H1 (cell line): ENCODE measurements around the gene PRKCH. TPM values are rescaled to one million over a fixed set of nuclear protein-coding genes. Genes with fewer than 3 reads are reported as not detected.
A peak's percentile ranks its signal among the peaks of the same experiment; 100 is the strongest.

Source experiments
- CTCF ChIA-PET: fragments of 300-600 bp; sonication (Branson Sonifier 250); formaldehyde crosslinking; loops from one replicate; lab custom pipeline; 2021; ENCODE audit not compliant: partially characterized antibody; lab: Charles Lee
- POLR2A ChIA-PET: fragments of 300-600 bp; sonication (Branson Sonifier 250); formaldehyde crosslinking; loops from one replicate; lab custom pipeline; 2021; ENCODE audit warnings: inconsistent platforms; ENCODE audit not compliant: partially characterized antibody; lab: Charles Lee
- DNase-seq, 2 experiments: peaks; one replicate each; pipeline versions ENCODE4 v3.0.0 to v3.0.0-alpha.2; 2010 to 2022; ENCODE audit warnings: low spot score in 2 of 2, low read depth in 1 of 2, mixed read lengths in 1 of 2
- FAIRE-seq: peaks from 2 replicates; lab custom pipeline; 2011; peaks lifted over from hg19 to GRCh38; lab: Jason Lieb, UNC
- H2AFZ ChIP-seq: 2 replicates; pipeline ENCODE4 v1.8.1; 2012; ENCODE audit warnings: low read length, inconsistent platforms
- H2AK5ac ChIP-seq: 2 replicates; pipeline ENCODE4 v1.6.1; 2013; ENCODE audit warnings: low read depth, low read length
- H2BK120ac ChIP-seq: replicated peaks from 2 replicates; pipeline ENCODE3; 2013; ENCODE audit warnings: low read depth, low read length, inconsistent platforms
- H2BK12ac ChIP-seq: 2 replicates; pipeline ENCODE4 v1.6.1; 2013; ENCODE audit warnings: low read depth, low read length
- H2BK15ac ChIP-seq: 2 replicates; pipeline ENCODE4 v1.6.1; 2013; ENCODE audit warnings: low read length
- H2BK20ac ChIP-seq: 2 replicates; pipeline ENCODE4 v1.6.1; 2013; ENCODE audit warnings: low read length
- H2BK5ac ChIP-seq: 2 replicates; pipeline ENCODE4 v1.6.1; 2013; ENCODE audit warnings: low read depth, low read length
- H3K14ac ChIP-seq: 2 replicates; pipeline ENCODE4 v1.6.1; 2013; ENCODE audit warnings: inconsistent platforms; ENCODE audit not compliant: insufficient read length
- H3K18ac ChIP-seq: 2 replicates; pipeline ENCODE4 v1.6.1; 2013; ENCODE audit warnings: low read length; ENCODE audit errors: extremely low read depth
- H3K23ac ChIP-seq: 2 replicates; pipeline ENCODE4 v1.6.1; 2013; ENCODE audit warnings: inconsistent platforms; ENCODE audit not compliant: insufficient read length
- H3K23me2 ChIP-seq: 2 replicates; pipeline ENCODE4 v1.6.1; 2013; ENCODE audit warnings: low read depth, low read length
- H3K27ac ChIP-seq: 2 replicates; pipeline ENCODE4 v1.6.1; 2011; ENCODE audit warnings: low read depth, low read length, inconsistent platforms
- H3K27me3 ChIP-seq, 4 experiments: replicated peaks in 1 of 4; 1 replicate in 1 of 4; 2 replicates in 3 of 4; pipeline versions ENCODE4 v1.6.1 to v1.8.1; 2011 to 2013; ENCODE audit warnings: low read length in 3 of 4, mild to moderate bottlenecking in 3 of 4, inconsistent platforms in 2 of 4, mixed read lengths in 2 of 4, moderate library complexity in 1 of 4; ENCODE audit not compliant: control insufficient read depth in 3 of 4, insufficient read depth in 3 of 4; ENCODE audit errors: extremely low read depth in 1 of 4
- H3K36me3 ChIP-seq, 4 experiments: 2 replicates each; pipeline versions ENCODE4 v1.6.1 to v1.8.1; 2011 to 2013; ENCODE audit warnings: mild to moderate bottlenecking in 4 of 4, low read length in 3 of 4, moderate library complexity in 2 of 4, control low read depth in 1 of 4, inconsistent platforms in 1 of 4; ENCODE audit not compliant: insufficient read depth in 4 of 4, control insufficient read depth in 2 of 4
- H3K4ac ChIP-seq: replicated peaks from 2 replicates; pipeline ENCODE3; 2013; ENCODE audit warnings: low read length, low read depth, mixed read lengths, inconsistent platforms; ENCODE audit not compliant: insufficient read length
- H3K4me1 ChIP-seq, 4 experiments: replicated peaks in 1 of 4; 1 replicate in 1 of 4; 2 replicates in 3 of 4; pipeline versions ENCODE4 v1.6.1 to v1.8.1; 2011 to 2013; ENCODE audit warnings: low read length in 3 of 4, inconsistent platforms in 2 of 4, mixed read lengths in 1 of 4; ENCODE audit not compliant: insufficient read depth in 4 of 4, control insufficient read depth in 3 of 4
- H3K4me2 ChIP-seq, 2 experiments: 2 replicates each; pipeline versions ENCODE4 v1.6.1 to v1.8.1; 2011 to 2013; ENCODE audit warnings: low read depth in 2 of 2, low read length in 2 of 2, control low read depth in 1 of 2, inconsistent platforms in 1 of 2, mild to moderate bottlenecking in 1 of 2; ENCODE audit not compliant: insufficient read depth in 1 of 2
- H3K4me3 ChIP-seq, 4 experiments: fragments of 200-600, 300-600 bp in 1 of 4; sonication (generic), shearing (Covaris generic), sonication (Bioruptor Twin) in 1 of 4; 2 replicates each; pipeline versions ENCODE4 v1.5.1 to v1.8.1; 2011 to 2016; ENCODE audit warnings: low read length in 4 of 4, low read depth in 3 of 4, control low read depth in 2 of 4, inconsistent platforms in 2 of 4, mild to moderate bottlenecking in 2 of 4, mixed read lengths in 1 of 4, moderate library complexity in 1 of 4; ENCODE audit not compliant: insufficient read depth in 2 of 4; ENCODE audit errors: extremely low read depth in 1 of 4
- H3K56ac ChIP-seq: replicated peaks from 2 replicates; pipeline ENCODE3; 2013; ENCODE audit warnings: low read depth, mild to moderate bottlenecking, mixed read lengths, low read length, inconsistent platforms; ENCODE audit not compliant: insufficient read length
- H3K79me1 ChIP-seq: 2 replicates; pipeline ENCODE4 v1.6.1; 2013; ENCODE audit warnings: low read depth, low read length, control low read depth
- H3K79me2 ChIP-seq, 2 experiments: 2 replicates each; pipeline versions ENCODE4 v1.6.1 to v1.8.1; 2012 to 2013; ENCODE audit warnings: low read length in 2 of 2, mild to moderate bottlenecking in 2 of 2, inconsistent platforms in 1 of 2; ENCODE audit not compliant: insufficient read depth in 2 of 2, control insufficient read depth in 1 of 2
- H3K9ac ChIP-seq, 4 experiments: replicated peaks in 1 of 4; 1 replicate in 1 of 4; 2 replicates in 3 of 4; pipeline versions ENCODE4 v1.6.1 to v1.8.1; 2011 to 2013; ENCODE audit warnings: low read depth in 3 of 4, low read length in 3 of 4, control low read depth in 2 of 4, mild to moderate bottlenecking in 2 of 4, moderate library complexity in 2 of 4, inconsistent platforms in 1 of 4; ENCODE audit errors: extremely low read depth in 1 of 4
- H3K9me3 ChIP-seq, 2 experiments: 2 replicates each; pipeline versions ENCODE4 v1.6.1 to v1.8.1; 2012 to 2013; ENCODE audit warnings: mild to moderate bottlenecking in 2 of 2, moderate library complexity in 2 of 2, control low read depth in 1 of 2, inconsistent platforms in 1 of 2, low read depth in 1 of 2, low read length in 1 of 2, mixed read lengths in 1 of 2; ENCODE audit not compliant: insufficient read depth in 2 of 2
- H4K20me1 ChIP-seq, 2 experiments: replicated peaks in 1 of 2; 2 replicates each; pipeline versions ENCODE3 to v1.8.1; 2011 to 2013; ENCODE audit warnings: inconsistent platforms in 2 of 2, low read length in 2 of 2, mild to moderate bottlenecking in 1 of 2; ENCODE audit not compliant: insufficient read depth in 2 of 2, control insufficient read depth in 1 of 2
- H4K5ac ChIP-seq: 2 replicates; pipeline ENCODE4 v1.6.1; 2013; ENCODE audit warnings: low read length, low read depth, mixed read lengths, inconsistent platforms; ENCODE audit not compliant: insufficient read length
- H4K8ac ChIP-seq: 2 replicates; pipeline ENCODE4 v1.8.0; 2013; ENCODE audit warnings: mild to moderate bottlenecking, moderate library complexity, low read length, inconsistent platforms; ENCODE audit not compliant: insufficient read depth; ENCODE audit errors: extremely low read depth
- H4K91ac ChIP-seq: replicated peaks from 2 replicates; pipeline ENCODE3; 2013; ENCODE audit warnings: low read length, mixed read lengths, inconsistent platforms; ENCODE audit not compliant: insufficient read length
- ASH2L ChIP-seq: fragments of 200-600, 300-600 bp; sonication (generic); IDR thresholded peaks from one replicate; pipeline ENCODE4 v1.7.1; 2017; ENCODE audit warnings: low read length
- BCL11A ChIP-seq, 2 experiments: IDR thresholded peaks; one replicate each; pipeline ENCODE4 v1.6.1; 2011; ENCODE audit warnings: low read depth in 2 of 2, low read length in 2 of 2, mild to moderate bottlenecking in 2 of 2
- CHD1 ChIP-seq: IDR thresholded peaks from 2 replicates; pipeline ENCODE4 v1.6.1; 2012; ENCODE audit warnings: low read depth, low read length, improper control_type of control experiment
- CREB1 ChIP-seq: IDR thresholded peaks from 2 replicates; pipeline ENCODE4 v1.6.1; 2012; ENCODE audit warnings: inconsistent platforms
- EZH2 ChIP-seq: fragments of 200-600 bp; sonication (generic); IDR thresholded peaks from 2 replicates; pipeline ENCODE4 v1.7.1; 2012; ENCODE audit warnings: low read depth, mild to moderate bottlenecking, moderate library complexity, low read length, inconsistent platforms; ENCODE audit not compliant: severe bottlenecking
- KDM1A ChIP-seq: fragments of 200-600, 300-600 bp; sonication (generic); IDR thresholded peaks from 2 replicates; pipeline ENCODE4 v1.7.1; 2016; ENCODE audit warnings: mild to moderate bottlenecking, low read length, borderline replicate concordance
- RNF2 ChIP-seq: fragments of 200-900, 300-1000 bp; sonication (generic); IDR thresholded peaks from 2 replicates; pipeline ENCODE4 v1.7.1; 2016; ENCODE audit warnings: borderline replicate concordance, low read depth, mild to moderate bottlenecking, antibody characterized with exemption, low read length; ENCODE audit not compliant: poor library complexity, severe bottlenecking; ENCODE audit errors: missing control alignments
- SIN3A ChIP-seq, 2 experiments: IDR thresholded peaks in 1 of 2; conservative IDR thresholded peaks in 1 of 2; 2 replicates each; pipeline ENCODE4 v1.6.1; 2011 to 2012; ENCODE audit warnings: low read length in 2 of 2, improper control_type of control experiment in 1 of 2, low read depth in 1 of 2, mild to moderate bottlenecking in 1 of 2
- WGBS, 2 experiments: shearing (Covaris generic) in 1 of 2; methylation state at CpG; one replicate each; pipeline versions ENCODE4 v1.1.6 to v1.1.7; 2013 to 2015; ENCODE audit warnings: low lambda C conversion rate in 2 of 2, mixed read lengths in 2 of 2, inconsistent platforms in 1 of 2, low coverage in 1 of 2, missing lambda C conversion rate in 1 of 2; ENCODE audit not compliant: insufficient replicate concordance in 2 of 2, insufficient coverage in 1 of 2, insufficient read length in 1 of 2; ENCODE audit errors: extremely low coverage in 1 of 2, missing lambda C conversion rate in 1 of 2; 5-methylcytosine and 5-hydroxymethylcytosine counted together
- polyA plus RNA-seq, 7 experiments: library from polyadenylated mRNA; depleted of rRNA in 3 of 7; stranded (reverse) in 5 of 7; unstranded in 2 of 7; fragments of >200 nt in 5 of 7; fragments of 200-250 nt in 2 of 7; gene quantifications; 1 replicate in 5 of 7; 2 replicates in 1 of 7; 4 replicates in 1 of 7; pipeline versions ENCODE4 v1.2.1 to v1.2.3, GENCODE V29; 2011 to 2013; ENCODE audit warnings: missing spikeins in 2 of 7, mixed read lengths in 2 of 7
- total RNA-seq: library from RNA; stranded (reverse); fragmentation: NEBNext Ultra II Directional; extraction: Animal tissue kit (Norgen Biotek cat#: 25700); gene quantifications from 2 replicates; pipeline ENCODE4 v1.2.1, GENCODE V29; 2021
- TF ChIP-seq, protein P1 (sequence below): IDR thresholded peaks from 2 replicates; pipeline ENCODE4 v1.6.1; 2011; ENCODE audit warnings: low read depth, mild to moderate bottlenecking, low read length; ENCODE audit not compliant: insufficient read depth

PRKCH gene
- total and polyA plus RNA-seq, 2 of the 8 experiments (the other 6 are each of a cell fraction or from before 2014, with no cell fraction given): 6.4 to 7.0 TPM

DNA sequence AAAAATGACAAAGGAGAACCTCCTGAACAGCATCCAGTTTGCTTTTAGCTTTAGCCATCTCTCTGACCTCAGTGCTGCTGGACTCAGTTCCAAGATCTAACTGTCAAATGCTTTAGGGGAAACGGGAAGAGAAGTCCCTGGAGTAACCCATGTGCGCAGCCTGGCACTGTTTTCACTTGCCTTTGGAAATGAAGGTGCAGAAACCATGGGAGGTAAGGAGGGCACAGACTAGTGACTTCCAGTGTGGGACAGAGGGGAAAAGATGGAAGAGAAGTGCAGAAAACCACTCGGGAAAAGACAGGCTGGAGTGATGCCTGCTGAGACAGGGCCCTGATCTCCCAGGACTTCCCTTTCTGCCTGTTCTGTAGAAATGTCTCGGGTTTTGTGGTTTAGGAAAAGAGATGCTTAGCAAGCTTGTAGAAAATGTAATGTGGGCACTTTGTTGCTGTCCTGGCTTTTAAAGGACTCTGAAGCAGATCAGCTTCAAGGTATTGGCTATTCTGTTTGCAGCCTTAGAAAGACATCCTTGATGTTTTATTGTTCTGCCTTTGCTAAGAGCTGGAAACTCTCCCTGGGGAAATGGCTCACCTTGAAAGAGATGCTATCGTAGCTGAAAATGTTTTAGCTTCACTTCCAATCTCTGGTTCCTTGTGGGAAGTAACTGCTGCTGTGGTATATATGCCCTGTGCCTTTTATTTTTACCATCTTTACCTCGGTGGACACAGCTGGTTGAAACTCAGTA, 249.3 kb downstream of the PRKCH start:
- H3K14ac ChIP-seq: no peak overlapping the region
- H3K4me1 ChIP-seq: peaks cover 6 to 15% (median 13%) of the 10 kb centered on the region in 4 experiments
- H3K56ac ChIP-seq: no peak overlapping the region
- no peaks in the 10 kb centered on the region for H3K9me3 ChIP-seq
- no peak overlapping the region; the same call in 1 of the 2 replicates for H2BK12ac ChIP-seq
- H2BK120ac ChIP-seq: no peak overlapping the region
- H2AFZ ChIP-seq: peak overlapping the region; percentile 35; the same call in 1 of the 2 replicates
- H3K79me2 ChIP-seq: no peaks in the 10 kb centered on the region
- H4K20me1 ChIP-seq: no peaks in the 10 kb centered on the region
- 92% methylated on average over 6 of the region's 6 CpGs; no CpG with 5 or more reads in 1 of the 2 experiments for WGBS, 2 experiments
- H3K36me3 ChIP-seq: no peaks in the 10 kb centered on the region
- DNase-seq (no peak), FAIRE-seq (no peak)
- H4K5ac ChIP-seq: no peak overlapping the region
- H2AK5ac ChIP-seq: no peak overlapping the region
- no peak overlapping the region for H3K9ac ChIP-seq
- no peak overlapping the region for H3K27ac ChIP-seq
- no peak overlapping the region for H4K91ac ChIP-seq
- H3K27me3 ChIP-seq: peaks cover 0 to 6% (median 2%) of the 10 kb centered on the region in 4 experiments; a peak in 4 of 7 replicates
- no peak overlapping the region for H3K23ac ChIP-seq
- H4K8ac ChIP-seq: no peak overlapping the region
- H2BK20ac ChIP-seq: no peak overlapping the region
- H3K4me3 ChIP-seq: no peak overlapping the region
- CTCF ChIA-PET: interaction anchor here (1.0 to 3.7 kb wide), 6 partner anchors 10 to 89 kb away, joined by 3 to 22 read pairs (median 4); no protein-coding TSS in a partner anchor
- H3K18ac ChIP-seq: no peak overlapping the region
- H3K79me1 ChIP-seq: no peaks in the 10 kb centered on the region
- H3K4ac ChIP-seq: no peak overlapping the region
- H3K4me2 ChIP-seq: no peak overlapping the region
- no peak overlapping the region for H2BK15ac ChIP-seq
- no peak overlapping the region for H2BK5ac ChIP-seq
- peaks cover 7% of the 10 kb centered on the region; the same call in 1 of the 2 replicates for H3K23me2 ChIP-seq
- POLR2A ChIA-PET: interaction anchor here (0.9 to 1.0 kb wide), 2 partner anchors 9 to 35 kb away, joined by 3 to 4 read pairs; no protein-coding TSS in a partner anchor
- TF ChIP-seq KDM1A: no peak
- no peak for TF ChIP-seq RNF2
- no peak for TF ChIP-seq CHD1
- TF ChIP-seq, protein P1, sequence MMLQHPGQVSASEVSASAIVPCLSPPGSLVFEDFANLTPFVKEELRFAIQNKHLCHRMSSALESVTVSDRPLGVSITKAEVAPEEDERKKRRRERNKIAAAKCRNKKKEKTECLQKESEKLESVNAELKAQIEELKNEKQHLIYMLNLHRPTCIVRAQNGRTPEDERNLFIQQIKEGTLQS: no peak
- no peak for TF ChIP-seq BCL11A (IDR thresholded peaks at IDR 0.05; ENCODE audit: low read depth in 2 of 2, low read length in 2 of 2)
- no peak for TF ChIP-seq ASH2L
- TF ChIP-seq EZH2: no peak
- TF ChIP-seq SIN3A (conservative IDR thresholded peaks at IDR 0.05 in 1 of 2, IDR thresholded peaks at IDR 0.05 in 1 of 2; ENCODE audit: low read depth in 1 of 2, low read length in 2 of 2): no peak
- TF ChIP-seq CREB1: no peak
